Mesothelial cell of epicardium (in vitro differentiated cells): ENCODE measurements around the gene TSFM. TPM values are rescaled to one million over a fixed set of nuclear protein-coding genes. Genes with fewer than 3 reads are reported as not detected.

ENCODE experiments used
- DNase-seq, 2 experiments: peaks; one replicate each; pipeline ENCODE4 v3.0.0; 2021; ENCODE audit warnings: low spot score in 2 of 2; ENCODE audit not compliant: unreplicated experiment in 2 of 2
- H3K27ac Mint-ChIP-seq: 2 replicates; pipeline ENCODE4 v1.8.0; 2021; ENCODE audit warnings: mixed read lengths
- H3K27me3 Mint-ChIP-seq: 2 replicates; pipeline ENCODE4 v1.8.0; 2021; ENCODE audit warnings: low read depth, mixed read lengths
- H3K36me3 Mint-ChIP-seq: 2 replicates; pipeline ENCODE4 v1.8.0; 2021; ENCODE audit warnings: mixed read lengths
- H3K4me1 Mint-ChIP-seq: 2 replicates; pipeline ENCODE4 v1.8.0; 2021; ENCODE audit warnings: mixed read lengths
- H3K4me3 Mint-ChIP-seq: 2 replicates; pipeline ENCODE4 v1.8.0; 2021; ENCODE audit warnings: mild to moderate bottlenecking, moderate library complexity, mixed read lengths
- H3K9me3 Mint-ChIP-seq: 2 replicates; pipeline ENCODE4 v1.8.0; 2021; ENCODE audit warnings: mixed read lengths
- CTCF ChIP-seq: fragments of 200-600 bp; sonication (generic); IDR thresholded peaks from one replicate; pipeline ENCODE4 v1.5.0; 2021; ENCODE audit warnings: antibody characterized with exemption; ENCODE audit not compliant: unreplicated experiment
- total RNA-seq: library from RNA; stranded (reverse); gene quantifications from 3 replicates; pipeline ENCODE4 v1.2.1, GENCODE V29; 2021

Gene TSFM
- total RNA-seq, 1 donor from 2014 or later = 23.4 TPM

GRCh38 chr12:57783861-57784260, 1.3 kb downstream of the TSFM start:
- no peak overlapping the region for H3K27ac Mint-ChIP-seq
- H3K36me3 Mint-ChIP-seq = peaks cover 18% of the 10 kb centered on the region

GRCh38 chr12:57793920-57794319, 11.3 kb downstream of the TSFM start:
- TF ChIP-seq CTCF = no peak
- Mint-ChIP-seq H3K9me3 (no peaks in the 10 kb centered on the region), H3K4me1 (no peaks in the 10 kb centered on the region), H3K27ac (no peak overlapping the region), H3K27me3 (no peaks in the 10 kb centered on the region), H3K4me3 (no peak overlapping the region), H3K36me3 (peaks cover 29% of the 10 kb centered on the region)
- no peak for DNase-seq

More at GRCh38 chr12:57783861-57784260, 1.3 kb downstream of the TSFM start:
- no peak for DNase-seq
- Mint-ChIP-seq H3K4me1 (peaks cover 11% of the 10 kb centered on the region), H3K27me3 (no peaks in the 10 kb centered on the region), H3K4me3 (peak overlapping the region; percentile 65), H3K9me3 (no peaks in the 10 kb centered on the region)
- no peak for TF ChIP-seq CTCF

GRCh38 chr12:57795354-57795753, 12.8 kb downstream of the TSFM start:
- no peak overlapping the region for H3K27ac Mint-ChIP-seq

GRCh38 chr12:57796996-57797395, 14.4 kb downstream of the TSFM start:
- Mint-ChIP-seq H3K9me3 (no peaks in the 10 kb centered on the region), H3K27ac (no peak overlapping the region), H3K4me3 (no peak overlapping the region), H3K4me1 (no peaks in the 10 kb centered on the region), H3K36me3 (peaks cover 26% of the 10 kb centered on the region), H3K27me3 (no peaks in the 10 kb centered on the region)
- no peak for TF ChIP-seq CTCF
- no peak for DNase-seq

More at GRCh38 chr12:57795354-57795753, 12.8 kb downstream of the TSFM start:
- TF ChIP-seq CTCF = no peak
- DNase-seq = no peak
- H3K9me3 Mint-ChIP-seq = no peaks in the 10 kb centered on the region
- no peaks in the 10 kb centered on the region for H3K27me3 Mint-ChIP-seq
- peaks cover 30% of the 10 kb centered on the region for H3K36me3 Mint-ChIP-seq
- H3K4me1 Mint-ChIP-seq = no peaks in the 10 kb centered on the region
- no peak overlapping the region for H3K4me3 Mint-ChIP-seq

GRCh38 chr12:57797933-57798332, 15.3 kb downstream of the TSFM start:
- Mint-ChIP-seq H3K36me3 (peaks cover 24% of the 10 kb centered on the region), H3K9me3 (no peaks in the 10 kb centered on the region), H3K4me3 (no peak overlapping the region), H3K27me3 (no peaks in the 10 kb centered on the region), H3K27ac (no peak overlapping the region), H3K4me1 (no peaks in the 10 kb centered on the region)
- no peak for DNase-seq
- no peak for TF ChIP-seq CTCF

GRCh38 chr12:57800965-57801364, 18.4 kb downstream of the TSFM start:
- Mint-ChIP-seq H3K27me3 (no peaks in the 10 kb centered on the region), H3K9me3 (no peaks in the 10 kb centered on the region), H3K4me3 (no peak overlapping the region), H3K4me1 (no peaks in the 10 kb centered on the region), H3K27ac (no peak overlapping the region), H3K36me3 (peaks cover 11% of the 10 kb centered on the region)
- no peak for DNase-seq
- TF ChIP-seq CTCF = no peak
